CD4-positive, CD25-positive, alpha-beta regulatory T cell (primary cell): Measurements from ENCODE around the gene CNDP1. TPM values are rescaled to one million over a fixed set of nuclear protein-coding genes. Genes with fewer than 3 reads are reported as not detected.
A peak's percentile ranks its signal among the peaks of the same experiment; 100 is the strongest.

Experiments
- ATAC-seq, 2 donors: fragments of 150-1000 bp; cut with Tn5 transposase; one replicate each; pipeline ENCODE4 v1.10.0; 2021; ENCODE audit warnings: low read depth in 2 of 2, moderate number of reproducible peaks in 2 of 2, moderate library complexity in 1 of 2
- DNase-seq, 3 donors: peaks; one replicate each; pipeline versions ENCODE4 v3.0.0 to v3.0.0-alpha.2; 2012 to 2022; ENCODE audit warnings: mixed read lengths in 1 of 3
- H3K27ac ChIP-seq: one replicate; pipeline ENCODE4 v1.7.0; 2013; ENCODE audit warnings: mild to moderate bottlenecking, low read length; ENCODE audit not compliant: insufficient read depth, poor library complexity, severe bottlenecking
- H3K27me3 ChIP-seq: one replicate; pipeline ENCODE4 v1.7.0; 2013; ENCODE audit warnings: low read length; ENCODE audit not compliant: control insufficient read depth, insufficient read depth
- H3K36me3 ChIP-seq: one replicate; pipeline ENCODE4 v1.7.0; 2013; ENCODE audit warnings: mild to moderate bottlenecking, low read length, moderate library complexity; ENCODE audit not compliant: control insufficient read depth, insufficient read depth
- H3K4me1 ChIP-seq: 2 replicates; pipeline ENCODE4 v1.7.0; 2013; ENCODE audit warnings: mild to moderate bottlenecking, low read length; ENCODE audit not compliant: insufficient read depth, control insufficient read depth, poor library complexity, severe bottlenecking
- H3K4me3 ChIP-seq: one replicate; pipeline ENCODE4 v1.7.0; 2013; ENCODE audit warnings: low read depth, mild to moderate bottlenecking, low read length, moderate library complexity
- H3K9me3 ChIP-seq, 2 experiments: 1 replicate in 1 of 2; 2 replicates in 1 of 2; pipeline ENCODE4 v1.7.0; 2013; ENCODE audit warnings: low read length in 2 of 2, mild to moderate bottlenecking in 1 of 2, moderate library complexity in 1 of 2; ENCODE audit not compliant: control insufficient read depth in 2 of 2
- H3K27ac Mint-ChIP-seq, 3 donors: one replicate each; pipeline ENCODE4 v1.8.0; 2020 to 2022; ENCODE audit warnings: mild to moderate bottlenecking in 3 of 3, mixed read lengths in 3 of 3, moderate library complexity in 2 of 3
- H3K27me3 Mint-ChIP-seq: one replicate; pipeline ENCODE4 v1.8.0; 2022; ENCODE audit warnings: mild to moderate bottlenecking, mixed read lengths
- H3K36me3 Mint-ChIP-seq: one replicate; pipeline ENCODE4 v1.8.0; 2020; ENCODE audit warnings: mixed read lengths
- H3K4me1 Mint-ChIP-seq, 4 donors: one replicate each; pipeline ENCODE4 v1.8.0; 2020 to 2022; ENCODE audit warnings: mixed read lengths in 4 of 4, mild to moderate bottlenecking in 1 of 4
- H3K4me3 Mint-ChIP-seq, 4 donors: one replicate each; pipeline ENCODE4 v1.8.0; 2020 to 2022; ENCODE audit warnings: mild to moderate bottlenecking in 4 of 4, mixed read lengths in 4 of 4, moderate library complexity in 3 of 4
- H3K9me3 Mint-ChIP-seq, 7 donors: one replicate each; pipeline ENCODE4 v1.8.0; 2020 to 2022; ENCODE audit warnings: mixed read lengths in 7 of 7, mild to moderate bottlenecking in 3 of 7, moderate library complexity in 2 of 7
- polyA plus RNA-seq, 4 donors: library from polyadenylated mRNA; unstranded; fragments of 300-500 nt; fragmentation: Illumina TruSeq; gene quantifications; one replicate each; pipeline ENCODE4 v1.2.3, GENCODE V29; 2021
- total RNA-seq: library from RNA; stranded (reverse); gene quantifications from one replicate; pipeline ENCODE4 v1.2.3, GENCODE V29; 2022

Gene CNDP1
- total and polyA plus RNA-seq, 5 donors from 2014 or later, result 0.15 TPM; not detected in 4

DNA sequence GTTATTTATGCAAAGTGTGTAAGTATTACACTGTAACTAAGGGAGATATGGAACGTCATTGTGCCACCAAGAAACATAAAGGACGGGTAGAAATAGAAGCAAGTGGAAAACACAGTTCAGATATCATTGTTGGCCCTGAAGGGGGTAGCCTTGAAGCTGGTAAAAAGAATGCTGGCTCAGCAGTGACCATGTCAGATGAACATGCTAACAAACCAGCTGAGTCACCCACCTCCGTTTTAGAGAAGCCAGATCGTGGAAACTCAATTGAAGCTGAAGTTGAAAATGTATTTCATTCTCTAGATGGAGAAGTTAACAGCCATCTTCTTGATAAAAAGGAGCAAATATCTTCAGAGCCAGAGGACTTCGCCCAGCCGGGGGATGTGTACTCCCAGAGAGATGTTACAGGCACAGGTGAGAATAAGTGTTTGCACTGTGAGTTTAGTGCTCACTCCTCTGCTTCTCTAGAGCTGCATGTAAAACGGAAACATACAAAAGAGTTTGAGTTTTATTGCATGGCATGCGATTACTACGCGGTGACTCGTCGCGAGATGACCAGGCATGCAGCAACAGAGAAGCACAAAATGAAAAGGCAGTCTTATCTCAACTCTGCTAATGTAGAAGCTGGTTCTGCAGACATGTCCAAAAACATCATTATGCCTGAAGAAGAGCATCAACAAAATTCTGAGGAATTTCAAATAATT is 99.5 kb downstream of the CNDP1 start:
- Histone ChIP-seq H3K9me3 (no peaks in the 10 kb centered on the region), H3K27me3 (no peaks in the 10 kb centered on the region), H3K36me3 (peaks cover 33% of the 10 kb centered on the region), H3K4me3 (no peak overlapping the region), H3K27ac (no peak overlapping the region), H3K4me1 (peaks cover 11% of the 10 kb centered on the region)
- peaks cover 45% of the 10 kb centered on the region for H3K36me3 Mint-ChIP-seq
- H3K4me1 Mint-ChIP-seq, result peaks cover 18 to 26% (median 19%) of the 10 kb centered on the region in 4 donors
- peak overlapping the region in 1 of 3 donors; percentile 83 for H3K27ac Mint-ChIP-seq
- no peaks in the 10 kb centered on the region for H3K9me3 Mint-ChIP-seq
- no peaks in the 10 kb centered on the region for H3K27me3 Mint-ChIP-seq
- no peak for DNase-seq
- no peak overlapping the region for H3K4me3 Mint-ChIP-seq
- no peak for ATAC-seq

DNA sequence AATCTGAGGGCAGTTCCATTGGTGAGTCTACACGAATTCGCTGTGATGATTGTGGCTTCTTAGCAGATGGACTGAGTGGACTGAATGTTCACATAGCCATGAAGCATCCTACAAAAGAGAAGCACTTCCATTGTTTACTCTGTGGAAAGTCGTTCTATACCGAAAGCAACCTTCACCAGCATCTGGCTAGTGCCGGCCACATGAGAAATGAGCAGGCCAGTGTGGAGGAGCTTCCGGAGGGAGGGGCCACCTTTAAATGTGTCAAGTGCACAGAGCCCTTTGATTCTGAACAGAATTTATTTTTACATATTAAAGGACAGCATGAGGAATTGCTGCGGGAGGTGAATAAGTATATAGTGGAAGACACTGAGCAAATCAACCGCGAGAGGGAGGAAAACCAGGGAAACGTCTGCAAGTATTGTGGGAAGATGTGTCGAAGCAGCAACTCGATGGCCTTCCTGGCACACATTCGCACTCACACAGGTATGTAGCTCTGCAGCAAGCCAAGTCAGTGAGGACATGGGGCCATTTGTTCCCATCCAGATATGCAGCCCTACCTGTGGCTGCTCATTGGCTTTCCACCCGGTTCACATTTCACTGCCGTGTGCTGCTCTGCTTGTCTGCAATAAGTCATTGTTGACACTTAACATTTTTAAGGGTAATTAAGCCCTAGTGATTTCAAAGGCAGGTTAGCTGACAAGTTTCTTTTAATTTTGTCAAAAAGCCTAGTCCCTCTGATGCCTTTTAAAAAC is 101.1 kb downstream of the CNDP1 start:
- Mint-ChIP-seq H3K36me3 (peaks cover 47% of the 10 kb centered on the region), H3K27ac (no peak overlapping the region), H3K4me1 (peaks cover 18 to 25% (median 20%) of the 10 kb centered on the region in 4 donors), H3K27me3 (no peaks in the 10 kb centered on the region), H3K4me3 (no peak overlapping the region), H3K9me3 (no peaks in the 10 kb centered on the region)
- Histone ChIP-seq H3K36me3 (peaks cover 35% of the 10 kb centered on the region), H3K27me3 (no peaks in the 10 kb centered on the region), H3K4me1 (peaks cover 11% of the 10 kb centered on the region), H3K4me3 (no peak overlapping the region), H3K27ac (no peak overlapping the region), H3K9me3 (no peaks in the 10 kb centered on the region)
- ATAC-seq, result no peak
- no peak for DNase-seq

Other genes starting within 250 kb of the CNDP1 start
- 11.1 TPM for gene CYB5A, start 242.5 kb upstream of the CNDP1 start, total RNA-seq
- 10 to 100 TPM; 43.2 to 54.3 (median 50.5) TPM for gene CYB5A, start 242.5 kb upstream of the CNDP1 start, polyA plus RNA-seq
- not detected for gene C18orf63, start 218.7 kb upstream of the CNDP1 start, total RNA-seq
- gene C18orf63, start 218.7 kb upstream of the CNDP1 start, polyA plus RNA-seq, result not detected
- not detected for gene DIPK1C, start 77.2 kb upstream of the CNDP1 start, total RNA-seq
- gene DIPK1C, start 77.2 kb upstream of the CNDP1 start, polyA plus RNA-seq, result not detected
- 121 TPM for gene CNDP2, start 38.1 kb upstream of the CNDP1 start, total RNA-seq
- gene CNDP2, start 38.1 kb upstream of the CNDP1 start, polyA plus RNA-seq, result 100 to 1,000 TPM; 101 to 136 (median 106) TPM
- 34.0 TPM for gene ZNF407, start 63.4 kb downstream of the CNDP1 start, total RNA-seq
- gene ZNF407, start 63.4 kb downstream of the CNDP1 start, polyA plus RNA-seq, result 1 to 10 TPM; 2.0 to 5.1 (median 3.8) TPM